ENCODE data around the gene CLCN4.

Gene CLCN4

DNA sequence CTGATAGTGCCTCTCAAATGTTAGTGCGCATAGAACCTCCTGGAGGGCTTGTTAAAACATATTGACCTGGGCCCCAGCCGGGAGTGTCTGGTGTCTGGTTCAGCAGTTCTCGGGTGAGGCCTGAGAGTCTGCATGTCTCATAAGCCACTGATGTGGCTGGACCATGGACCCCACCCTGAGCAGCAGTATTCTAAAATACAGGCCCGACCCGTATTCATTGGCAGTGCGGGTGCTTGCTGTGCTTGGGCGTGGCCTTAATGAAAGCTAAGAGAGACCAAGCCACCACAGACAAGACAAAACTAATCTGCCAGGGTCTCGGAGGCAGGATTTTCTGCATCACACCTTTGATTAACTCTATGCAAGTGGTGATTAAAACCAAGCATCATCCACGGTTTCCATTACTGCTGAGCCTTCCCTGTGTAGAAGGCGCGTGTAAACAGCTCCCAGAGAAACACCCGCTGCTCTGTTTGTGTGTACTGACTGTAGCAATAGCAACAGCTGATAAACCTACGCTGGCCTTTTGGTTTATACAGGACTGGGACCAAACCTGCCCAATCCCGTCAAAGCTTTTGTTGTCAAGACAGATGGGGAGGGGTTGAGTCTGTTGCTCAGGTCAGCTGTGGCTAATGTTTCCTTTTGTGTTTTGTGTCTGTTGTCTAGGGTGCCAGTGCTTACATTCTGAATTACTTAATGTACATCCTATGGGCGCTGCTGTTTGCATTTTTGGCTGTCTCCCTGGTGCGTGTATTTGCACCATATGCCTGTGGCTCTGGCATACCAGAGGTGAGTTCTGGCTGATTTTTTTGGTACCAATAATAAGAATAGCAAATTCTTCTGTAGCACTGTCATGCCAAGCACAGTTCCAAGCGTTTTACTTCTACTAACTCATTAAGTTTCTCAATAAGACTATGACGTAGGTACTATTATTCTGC, 40.8 kb downstream of the CLCN4 start:
- no peak for DNase-seq (ENCODE audit: insufficient read length, low spot score)
- no peak for TF ChIP-seq TAF1 (IDR thresholded peaks at IDR 0.05; ENCODE audit: low read depth, low read length)
- no peak for TF ChIP-seq POLR2A (IDR thresholded peaks at IDR 0.05; ENCODE audit: low read depth, low read length)
- no peak for TF ChIP-seq PAX5 (IDR thresholded peaks at IDR 0.05; ENCODE audit: insufficient read depth, low read length, severe bottlenecking)
- TF ChIP-seq POLR2AphosphoS5 (IDR thresholded peaks at IDR 0.05; ENCODE audit: low read depth, low read length), result no peak
- TF ChIP-seq POU2F2 (IDR thresholded peaks at IDR 0.05; ENCODE audit: low read depth, low read length), result no peak
- TF ChIP-seq SPI1 (IDR thresholded peaks at IDR 0.05; ENCODE audit: low read depth, low read length), result no peak
- no peak for FAIRE-seq

DNA sequence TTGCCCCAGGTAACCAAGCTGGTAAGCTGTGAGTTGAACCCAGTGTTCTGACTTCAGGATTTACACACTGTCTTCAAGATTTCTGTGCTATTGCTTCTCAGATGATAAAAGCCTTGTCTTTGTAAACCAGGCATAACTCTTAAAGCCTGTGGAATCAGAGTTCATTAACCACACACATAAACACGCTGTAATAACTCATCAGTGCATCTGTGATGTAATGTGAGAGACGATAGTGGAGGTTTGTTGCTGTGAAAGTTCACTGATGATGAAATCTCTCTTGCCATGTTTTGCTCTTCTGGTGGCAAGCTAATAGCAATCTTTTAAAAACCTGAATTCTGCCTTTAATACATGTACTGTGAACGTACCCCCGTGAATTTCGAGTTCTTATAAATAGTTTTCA, 41.5 kb downstream of the CLCN4 start:
- DNase-seq (ENCODE audit: insufficient read length, low spot score) (no peak), FAIRE-seq (no peak)
- TF ChIP-seq TAF1 (IDR thresholded peaks at IDR 0.05; ENCODE audit: low read depth, low read length), result no peak
- TF ChIP-seq PAX5 (IDR thresholded peaks at IDR 0.05; ENCODE audit: insufficient read depth, low read length, severe bottlenecking), result no peak
- no peak for TF ChIP-seq POLR2A (IDR thresholded peaks at IDR 0.05; ENCODE audit: low read depth, low read length)
- TF ChIP-seq POU2F2 (IDR thresholded peaks at IDR 0.05; ENCODE audit: low read depth, low read length), result no peak
- no peak for TF ChIP-seq POLR2AphosphoS5 (IDR thresholded peaks at IDR 0.05; ENCODE audit: low read depth, low read length)
- TF ChIP-seq SPI1 (IDR thresholded peaks at IDR 0.05; ENCODE audit: low read depth, low read length), result no peak

DNA sequence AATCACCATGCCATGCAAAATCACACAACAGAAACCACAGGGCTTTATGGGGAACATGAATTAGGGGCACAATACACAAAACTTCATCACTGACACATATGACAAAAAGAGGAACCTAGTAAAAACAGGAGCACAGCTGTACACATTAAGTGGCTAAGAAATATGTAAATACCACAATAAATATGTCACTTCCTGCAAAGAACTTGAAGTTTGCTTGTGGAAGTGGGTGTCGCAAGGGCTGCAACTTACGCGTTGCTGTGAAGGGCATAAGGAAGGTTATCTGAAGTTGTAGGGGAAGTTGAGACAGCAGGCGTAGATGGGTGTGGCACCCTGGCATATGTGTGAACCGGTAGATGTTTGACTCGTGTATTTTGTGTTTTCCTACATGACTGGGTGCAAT, 42.4 kb downstream of the CLCN4 start:
- no peak for DNase-seq (ENCODE audit: insufficient read length, low spot score)
- TF ChIP-seq POU2F2 (IDR thresholded peaks at IDR 0.05; ENCODE audit: low read depth, low read length) (peak; percentile 51; the same call in 1 of the 2 replicates), SPI1 (IDR thresholded peaks at IDR 0.05; ENCODE audit: low read depth, low read length) (peak; percentile 35; the same call in 1 of the 2 replicates), TAF1 (IDR thresholded peaks at IDR 0.05; ENCODE audit: low read depth, low read length) (no peak)
- peak; percentile 81 for FAIRE-seq

DNA sequence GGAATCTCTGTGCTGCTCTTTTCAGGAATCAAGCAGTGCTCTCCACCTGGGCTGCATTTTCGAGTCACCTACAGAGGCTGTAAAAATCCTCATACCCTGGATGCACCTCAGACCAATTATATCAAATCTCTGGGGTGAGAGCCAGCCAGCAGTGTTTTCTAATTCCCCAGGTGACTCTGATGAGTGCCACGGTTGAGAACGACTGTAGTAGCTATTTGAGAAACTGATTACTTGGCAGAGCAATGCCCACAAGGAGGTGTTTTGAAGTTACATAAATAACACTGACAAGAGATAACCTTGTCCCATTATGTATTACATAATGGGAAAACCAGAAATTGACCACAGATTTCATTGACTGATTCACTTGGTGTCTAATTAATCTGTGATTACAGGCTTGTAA, 46.8 kb downstream of the CLCN4 start:
- TF ChIP-seq PAX5 (IDR thresholded peaks at IDR 0.05; ENCODE audit: insufficient read depth, low read length, severe bottlenecking) (no peak), POLR2AphosphoS5 (IDR thresholded peaks at IDR 0.05; ENCODE audit: low read depth, low read length) (no peak), POLR2A (IDR thresholded peaks at IDR 0.05; ENCODE audit: low read depth, low read length) (no peak), TAF1 (IDR thresholded peaks at IDR 0.05; ENCODE audit: low read depth, low read length) (no peak), POU2F2 (IDR thresholded peaks at IDR 0.05; ENCODE audit: low read depth, low read length) (no peak), SPI1 (IDR thresholded peaks at IDR 0.05; ENCODE audit: low read depth, low read length) (no peak)
- DNase-seq (ENCODE audit: insufficient read length, low spot score), result no peak
- FAIRE-seq, result no peak

DNA sequence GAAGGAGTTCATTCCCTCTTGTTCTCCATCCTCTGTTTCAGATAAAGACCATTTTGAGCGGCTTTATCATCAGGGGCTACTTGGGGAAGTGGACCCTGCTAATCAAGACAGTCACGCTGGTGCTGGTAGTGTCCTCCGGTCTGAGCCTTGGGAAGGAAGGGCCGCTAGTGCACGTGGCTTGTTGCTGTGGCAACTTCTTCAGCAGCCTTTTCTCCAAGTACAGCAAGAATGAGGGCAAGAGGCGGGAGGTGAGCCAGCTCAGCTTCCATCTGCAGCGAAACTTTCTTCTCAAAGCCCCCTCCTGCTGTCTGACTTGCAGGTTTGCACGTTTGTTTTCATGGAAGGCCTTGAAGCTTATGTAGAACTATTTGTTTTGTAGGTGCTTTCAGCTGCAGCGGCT, 49.5 kb downstream of the CLCN4 start:
- no peak for DNase-seq (ENCODE audit: insufficient read length, low spot score)
- FAIRE-seq, result no peak
- TF ChIP-seq TAF1 (IDR thresholded peaks at IDR 0.05; ENCODE audit: low read depth, low read length) (no peak), PAX5 (IDR thresholded peaks at IDR 0.05; ENCODE audit: insufficient read depth, low read length, severe bottlenecking) (no peak), POLR2AphosphoS5 (IDR thresholded peaks at IDR 0.05; ENCODE audit: low read depth, low read length) (no peak), SPI1 (IDR thresholded peaks at IDR 0.05; ENCODE audit: low read depth, low read length) (no peak), POLR2A (IDR thresholded peaks at IDR 0.05; ENCODE audit: low read depth, low read length) (no peak), POU2F2 (IDR thresholded peaks at IDR 0.05; ENCODE audit: low read depth, low read length) (no peak)

DNA sequence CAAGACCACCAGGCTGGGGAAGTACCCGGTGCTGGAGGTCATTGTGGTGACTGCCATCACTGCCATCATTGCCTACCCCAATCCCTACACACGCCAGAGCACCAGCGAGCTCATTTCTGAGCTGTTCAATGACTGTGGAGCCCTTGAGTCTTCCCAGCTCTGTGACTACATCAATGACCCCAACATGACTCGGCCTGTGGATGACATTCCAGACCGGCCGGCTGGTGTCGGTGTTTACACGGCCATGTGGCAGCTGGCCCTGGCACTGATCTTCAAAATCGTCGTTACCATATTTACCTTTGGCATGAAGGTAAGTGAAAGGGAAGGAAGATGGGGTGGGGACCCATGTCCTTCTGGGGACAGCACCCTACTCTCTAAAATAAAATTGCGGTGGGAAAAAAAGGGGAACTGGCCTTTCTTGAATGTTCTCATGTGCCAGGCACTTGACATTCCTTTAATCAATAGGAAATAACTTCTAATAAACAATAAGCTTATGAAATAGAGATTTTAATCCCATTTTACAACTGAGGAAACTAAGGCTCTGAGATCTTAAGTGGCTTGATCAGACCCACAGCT, 51.6 kb downstream of the CLCN4 start:
- no peak for TF ChIP-seq TAF1 (IDR thresholded peaks at IDR 0.05; ENCODE audit: low read depth, low read length)
- TF ChIP-seq SPI1 (IDR thresholded peaks at IDR 0.05; ENCODE audit: low read depth, low read length), result peak; percentile 83
- no peak for TF ChIP-seq PAX5 (IDR thresholded peaks at IDR 0.05; ENCODE audit: insufficient read depth, low read length, severe bottlenecking)
- TF ChIP-seq POU2F2 (IDR thresholded peaks at IDR 0.05; ENCODE audit: low read depth, low read length), result no peak
- TF ChIP-seq POLR2AphosphoS5 (IDR thresholded peaks at IDR 0.05; ENCODE audit: low read depth, low read length), result no peak

DNA sequence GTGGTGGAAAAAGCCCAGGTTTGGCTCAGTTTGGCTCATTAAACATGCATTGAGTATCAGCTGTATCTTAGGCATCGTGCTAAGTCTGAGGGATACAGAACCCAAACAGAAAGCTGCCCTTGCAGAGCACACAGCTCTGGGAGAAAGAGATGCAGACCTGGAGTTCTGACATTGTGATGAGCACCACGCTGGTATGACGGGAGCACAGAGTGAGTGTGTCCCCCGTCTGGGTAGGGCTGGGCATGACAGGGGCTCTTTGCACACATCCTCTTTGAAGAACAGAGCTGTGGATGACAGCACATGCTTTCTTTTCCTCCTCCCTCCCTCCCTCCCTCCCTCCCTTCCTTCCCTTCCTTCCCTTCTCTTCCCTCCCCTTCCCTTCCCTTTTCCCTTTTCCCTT, 52.2 kb downstream of the CLCN4 start:
- peak; percentile 62 for FAIRE-seq
- no peak for TF ChIP-seq POLR2AphosphoS5 (IDR thresholded peaks at IDR 0.05; ENCODE audit: low read depth, low read length)
- TF ChIP-seq PAX5 (IDR thresholded peaks at IDR 0.05; ENCODE audit: insufficient read depth, low read length, severe bottlenecking), result no peak
- TF ChIP-seq POU2F2 (IDR thresholded peaks at IDR 0.05; ENCODE audit: low read depth, low read length), result no peak
- TF ChIP-seq TAF1 (IDR thresholded peaks at IDR 0.05; ENCODE audit: low read depth, low read length), result no peak
- no peak for TF ChIP-seq POLR2A (IDR thresholded peaks at IDR 0.05; ENCODE audit: low read depth, low read length)
- TF ChIP-seq SPI1 (IDR thresholded peaks at IDR 0.05; ENCODE audit: low read depth, low read length), result no peak
- no peak for DNase-seq (ENCODE audit: insufficient read length, low spot score)

More for the DNA sequence above, 51.6 kb downstream of the CLCN4 start:
- no peak for DNase-seq (ENCODE audit: insufficient read length, low spot score)
- FAIRE-seq, result no peak

DNA sequence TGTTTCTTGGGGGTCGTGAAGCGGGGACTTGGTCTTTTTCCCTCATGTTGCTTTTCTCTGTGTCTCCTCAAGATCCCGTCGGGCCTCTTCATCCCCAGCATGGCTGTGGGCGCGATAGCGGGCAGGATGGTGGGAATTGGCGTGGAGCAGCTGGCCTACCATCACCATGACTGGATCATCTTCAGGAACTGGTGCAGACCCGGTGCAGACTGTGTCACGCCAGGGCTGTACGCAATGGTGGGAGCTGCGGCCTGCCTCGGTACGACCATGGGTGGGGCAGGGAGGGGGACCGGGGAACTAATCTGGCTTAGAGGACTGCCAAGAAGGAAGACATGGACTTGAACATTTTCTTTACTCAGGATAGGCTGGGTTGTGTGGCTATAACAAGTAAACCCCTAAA, 55.6 kb downstream of the CLCN4 start:
- TF ChIP-seq POU2F2 (IDR thresholded peaks at IDR 0.05; ENCODE audit: low read depth, low read length) (no peak), SPI1 (IDR thresholded peaks at IDR 0.05; ENCODE audit: low read depth, low read length) (no peak), POLR2AphosphoS5 (IDR thresholded peaks at IDR 0.05; ENCODE audit: low read depth, low read length) (no peak), POLR2A (IDR thresholded peaks at IDR 0.05; ENCODE audit: low read depth, low read length) (no peak), TAF1 (IDR thresholded peaks at IDR 0.05; ENCODE audit: low read depth, low read length) (no peak)
- FAIRE-seq (no peak), DNase-seq (ENCODE audit: insufficient read length, low spot score) (no peak)

DNA sequence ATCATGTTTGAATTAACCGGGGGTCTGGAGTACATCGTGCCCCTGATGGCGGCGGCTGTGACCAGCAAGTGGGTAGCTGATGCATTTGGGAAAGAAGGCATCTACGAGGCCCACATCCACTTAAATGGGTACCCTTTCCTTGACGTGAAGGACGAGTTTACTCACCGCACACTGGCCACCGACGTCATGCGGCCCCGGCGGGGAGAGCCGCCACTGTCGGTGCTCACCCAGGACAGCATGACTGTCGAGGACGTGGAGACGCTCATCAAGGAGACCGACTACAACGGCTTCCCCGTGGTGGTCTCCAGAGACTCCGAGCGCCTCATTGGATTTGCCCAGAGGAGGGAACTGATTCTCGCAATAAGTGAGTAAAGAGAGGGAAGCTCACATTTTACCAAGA, 56.9 kb downstream of the CLCN4 start:
- FAIRE-seq (no peak), DNase-seq (ENCODE audit: insufficient read length, low spot score) (no peak)
- TF ChIP-seq POU2F2 (IDR thresholded peaks at IDR 0.05; ENCODE audit: low read depth, low read length) (no peak), PAX5 (IDR thresholded peaks at IDR 0.05; ENCODE audit: insufficient read depth, low read length, severe bottlenecking) (no peak), SPI1 (IDR thresholded peaks at IDR 0.05; ENCODE audit: low read depth, low read length) (no peak), TAF1 (IDR thresholded peaks at IDR 0.05; ENCODE audit: low read depth, low read length) (no peak), POLR2A (IDR thresholded peaks at IDR 0.05; ENCODE audit: low read depth, low read length) (no peak), POLR2AphosphoS5 (IDR thresholded peaks at IDR 0.05; ENCODE audit: low read depth, low read length) (no peak)
